Measurements from ENCODE around the gene SYNJ2BP. TPM values are rescaled to one million over a fixed set of nuclear protein-coding genes. Genes with fewer than 3 reads are reported as not detected.

SYNJ2BP gene
- total RNA-seq, 1 donor from 2014 or later: 38.8 TPM

GRCh38 chr14:70391493-70392391 is 25.1 kb downstream of the SYNJ2BP start:
- no peak for DNase-seq (ENCODE audit: low spot score)

GRCh38 chr14:70382536-70382935 is 34.4 kb downstream of the SYNJ2BP start:
- DNase-seq (ENCODE audit: low spot score): no peak

GRCh38 chr14:70380824-70381223 is 36.1 kb downstream of the SYNJ2BP start:
- no peak for DNase-seq (ENCODE audit: low spot score)

- no peak for DNase-seq (ENCODE audit: low spot score)
Measured at GRCh38 chr14:70378696-70379095, 38.2 kb downstream of the SYNJ2BP start.

Other genes with a start within 250 kb of the SYNJ2BP start
- gene SLC8A3, start 228.1 kb downstream of the SYNJ2BP start, total RNA-seq: 0.57 TPM
- 58.1 TPM for gene COX16, start 57.4 kb downstream of the SYNJ2BP start, total RNA-seq
- not detected for gene ADAM21, start 35.1 kb upstream of the SYNJ2BP start, total RNA-seq
- 2.8 TPM for gene ADAM20, start 117.9 kb upstream of the SYNJ2BP start, total RNA-seq
- gene MED6, start 183.6 kb upstream of the SYNJ2BP start, total RNA-seq: 37.7 TPM
- gene TTC9, start 224.8 kb upstream of the SYNJ2BP start, total RNA-seq: 7.0 TPM